IPS-NIHi11 (cell line): Measurements from ENCODE around the gene OR13J1.
"Not testable (repeated sequence)": the region's sequence is repeated elsewhere in the genome, so short reads cannot be mapped to it uniquely, and the experiment has no call there.

ENCODE experiments used
- DNase-seq: peaks from one replicate; pipeline ENCODE4 v3.0.0; 2012; ENCODE audit warnings: mixed read lengths, low spot score

Gene OR13J1

GRCh38 chr9:35904338-35904737 is 34.1 kb upstream of the OR13J1 start:
- no peak for DNase-seq

GRCh38 chr9:35903049-35903448 is 32.8 kb upstream of the OR13J1 start:
- peak; percentile 70 for DNase-seq

GRCh38 chr9:35899021-35899420 is 28.8 kb upstream of the OR13J1 start:
- DNase-seq, result no peak

GRCh38 chr9:35898337-35898736 is 28.1 kb upstream of the OR13J1 start:
- no peak for DNase-seq

- DNase-seq, result not testable (repeated sequence)
These were observed 27.3 kb upstream of the OR13J1 start for GRCh38 chr9:35897376-35898099.

GRCh38 chr9:35896570-35896969 is 26.4 kb upstream of the OR13J1 start:
- no peak for DNase-seq

- DNase-seq, result no peak
These were observed 21.9 kb upstream of the OR13J1 start for GRCh38 chr9:35892051-35892450.

- DNase-seq, result no peak
These were observed 21.4 kb upstream of the OR13J1 start for GRCh38 chr9:35891646-35892045.

GRCh38 chr9:35884908-35885307 is 14.7 kb upstream of the OR13J1 start:
- not testable (repeated sequence) for DNase-seq

- no peak for DNase-seq
These were observed 12.8 kb upstream of the OR13J1 start for GRCh38 chr9:35882996-35883395.

- DNase-seq, result peak; percentile 86
These were observed 12.2 kb upstream of the OR13J1 start for GRCh38 chr9:35882263-35882848.

- DNase-seq, result no peak
These were observed 2.3 kb upstream of the OR13J1 start for GRCh38 chr9:35872505-35872904.

- no peak for DNase-seq
These were observed 1.3 kb upstream of the OR13J1 start for GRCh38 chr9:35871545-35871944.

GRCh38 chr9:35869621-35870216 is 482 bp downstream of the OR13J1 start:
- no peak for DNase-seq

GRCh38 chr9:35868933-35869332 is 1.3 kb downstream of the OR13J1 start:
- no peak for DNase-seq

- DNase-seq, result no peak
These were observed 2.7 kb downstream of the OR13J1 start for GRCh38 chr9:35867538-35867937.

GRCh38 chr9:35864695-35865255 is 5.4 kb downstream of the OR13J1 start:
- DNase-seq, result no peak

GRCh38 chr9:35863583-35863982 is 6.6 kb downstream of the OR13J1 start:
- no peak for DNase-seq

- DNase-seq, result no peak
These were observed 7.9 kb downstream of the OR13J1 start for GRCh38 chr9:35862328-35862727.

- peak; percentile 39 for DNase-seq
These were observed 8.9 kb downstream of the OR13J1 start for GRCh38 chr9:35861161-35861897.

GRCh38 chr9:35859990-35860339 is 10.2 kb downstream of the OR13J1 start:
- DNase-seq, result no peak

GRCh38 chr9:35859310-35859989 is 10.8 kb downstream of the OR13J1 start:
- no peak for DNase-seq
